ENCODE measurements around the gene CERS6.

GRCh38 chr2:168611896-168612650 lies 156.0 kb downstream of the CERS6 start:
- TF ChIP-seq GATA2 (IDR thresholded peaks at IDR 0.05; ENCODE audit: low read depth, low read length): no peak
- TF ChIP-seq GATA3 (IDR thresholded peaks at IDR 0.05; ENCODE audit: low read depth, low read length): no peak
